ENCODE data around the gene MTA1. TPM values are rescaled to one million over a fixed set of nuclear protein-coding genes. Genes with fewer than 3 reads are reported as not detected.

Gene MTA1
- total and polyA plus RNA-seq, 2 of the 8 experiments (the other 6 are each of a cell fraction or from before 2014, with no cell fraction given), result 73.9 to 221 TPM

DNA sequence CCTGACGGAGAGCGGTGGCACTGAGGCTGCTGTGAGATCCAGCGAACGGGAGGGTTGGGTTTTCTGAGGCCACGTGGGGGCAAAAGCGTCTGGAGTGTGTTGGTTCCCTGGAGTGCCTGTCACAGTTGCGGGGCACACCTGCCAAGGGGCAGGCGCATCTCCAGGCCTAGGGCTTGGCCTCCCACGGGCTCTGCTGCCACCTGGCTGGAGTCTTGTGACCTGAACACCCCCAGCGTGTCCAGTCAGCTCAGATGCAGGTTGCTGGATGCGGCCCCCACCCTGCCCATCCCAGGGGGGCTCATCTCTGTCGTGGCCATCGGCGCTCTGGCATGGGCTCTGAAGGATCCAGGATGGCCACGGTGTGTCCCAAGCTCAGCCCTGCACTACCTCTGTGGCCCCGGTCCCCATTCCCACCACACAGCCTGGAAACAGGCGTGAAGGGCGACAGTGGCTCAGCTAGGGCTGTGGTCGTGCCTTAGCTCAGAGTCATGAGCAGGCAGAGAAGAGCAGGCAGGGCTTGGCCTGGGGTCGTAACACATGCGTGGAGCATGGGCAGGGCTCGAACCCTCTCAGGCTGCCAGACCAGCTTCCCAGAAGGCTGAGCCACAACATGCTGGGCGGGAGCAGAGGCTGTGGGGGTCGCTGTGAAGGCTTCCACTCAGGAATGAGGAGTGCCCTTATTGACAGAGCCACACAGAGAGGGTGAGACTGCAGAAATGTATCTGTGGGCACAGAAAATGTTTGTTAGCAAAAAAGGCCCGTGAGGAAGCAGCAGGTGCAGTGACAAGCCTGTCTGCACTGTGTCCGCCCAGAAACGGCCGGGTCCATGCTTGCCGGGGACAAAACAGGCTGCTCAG, 31.5 kb downstream of the MTA1 start (continued):
- TF ChIP-seq, protein P1, sequence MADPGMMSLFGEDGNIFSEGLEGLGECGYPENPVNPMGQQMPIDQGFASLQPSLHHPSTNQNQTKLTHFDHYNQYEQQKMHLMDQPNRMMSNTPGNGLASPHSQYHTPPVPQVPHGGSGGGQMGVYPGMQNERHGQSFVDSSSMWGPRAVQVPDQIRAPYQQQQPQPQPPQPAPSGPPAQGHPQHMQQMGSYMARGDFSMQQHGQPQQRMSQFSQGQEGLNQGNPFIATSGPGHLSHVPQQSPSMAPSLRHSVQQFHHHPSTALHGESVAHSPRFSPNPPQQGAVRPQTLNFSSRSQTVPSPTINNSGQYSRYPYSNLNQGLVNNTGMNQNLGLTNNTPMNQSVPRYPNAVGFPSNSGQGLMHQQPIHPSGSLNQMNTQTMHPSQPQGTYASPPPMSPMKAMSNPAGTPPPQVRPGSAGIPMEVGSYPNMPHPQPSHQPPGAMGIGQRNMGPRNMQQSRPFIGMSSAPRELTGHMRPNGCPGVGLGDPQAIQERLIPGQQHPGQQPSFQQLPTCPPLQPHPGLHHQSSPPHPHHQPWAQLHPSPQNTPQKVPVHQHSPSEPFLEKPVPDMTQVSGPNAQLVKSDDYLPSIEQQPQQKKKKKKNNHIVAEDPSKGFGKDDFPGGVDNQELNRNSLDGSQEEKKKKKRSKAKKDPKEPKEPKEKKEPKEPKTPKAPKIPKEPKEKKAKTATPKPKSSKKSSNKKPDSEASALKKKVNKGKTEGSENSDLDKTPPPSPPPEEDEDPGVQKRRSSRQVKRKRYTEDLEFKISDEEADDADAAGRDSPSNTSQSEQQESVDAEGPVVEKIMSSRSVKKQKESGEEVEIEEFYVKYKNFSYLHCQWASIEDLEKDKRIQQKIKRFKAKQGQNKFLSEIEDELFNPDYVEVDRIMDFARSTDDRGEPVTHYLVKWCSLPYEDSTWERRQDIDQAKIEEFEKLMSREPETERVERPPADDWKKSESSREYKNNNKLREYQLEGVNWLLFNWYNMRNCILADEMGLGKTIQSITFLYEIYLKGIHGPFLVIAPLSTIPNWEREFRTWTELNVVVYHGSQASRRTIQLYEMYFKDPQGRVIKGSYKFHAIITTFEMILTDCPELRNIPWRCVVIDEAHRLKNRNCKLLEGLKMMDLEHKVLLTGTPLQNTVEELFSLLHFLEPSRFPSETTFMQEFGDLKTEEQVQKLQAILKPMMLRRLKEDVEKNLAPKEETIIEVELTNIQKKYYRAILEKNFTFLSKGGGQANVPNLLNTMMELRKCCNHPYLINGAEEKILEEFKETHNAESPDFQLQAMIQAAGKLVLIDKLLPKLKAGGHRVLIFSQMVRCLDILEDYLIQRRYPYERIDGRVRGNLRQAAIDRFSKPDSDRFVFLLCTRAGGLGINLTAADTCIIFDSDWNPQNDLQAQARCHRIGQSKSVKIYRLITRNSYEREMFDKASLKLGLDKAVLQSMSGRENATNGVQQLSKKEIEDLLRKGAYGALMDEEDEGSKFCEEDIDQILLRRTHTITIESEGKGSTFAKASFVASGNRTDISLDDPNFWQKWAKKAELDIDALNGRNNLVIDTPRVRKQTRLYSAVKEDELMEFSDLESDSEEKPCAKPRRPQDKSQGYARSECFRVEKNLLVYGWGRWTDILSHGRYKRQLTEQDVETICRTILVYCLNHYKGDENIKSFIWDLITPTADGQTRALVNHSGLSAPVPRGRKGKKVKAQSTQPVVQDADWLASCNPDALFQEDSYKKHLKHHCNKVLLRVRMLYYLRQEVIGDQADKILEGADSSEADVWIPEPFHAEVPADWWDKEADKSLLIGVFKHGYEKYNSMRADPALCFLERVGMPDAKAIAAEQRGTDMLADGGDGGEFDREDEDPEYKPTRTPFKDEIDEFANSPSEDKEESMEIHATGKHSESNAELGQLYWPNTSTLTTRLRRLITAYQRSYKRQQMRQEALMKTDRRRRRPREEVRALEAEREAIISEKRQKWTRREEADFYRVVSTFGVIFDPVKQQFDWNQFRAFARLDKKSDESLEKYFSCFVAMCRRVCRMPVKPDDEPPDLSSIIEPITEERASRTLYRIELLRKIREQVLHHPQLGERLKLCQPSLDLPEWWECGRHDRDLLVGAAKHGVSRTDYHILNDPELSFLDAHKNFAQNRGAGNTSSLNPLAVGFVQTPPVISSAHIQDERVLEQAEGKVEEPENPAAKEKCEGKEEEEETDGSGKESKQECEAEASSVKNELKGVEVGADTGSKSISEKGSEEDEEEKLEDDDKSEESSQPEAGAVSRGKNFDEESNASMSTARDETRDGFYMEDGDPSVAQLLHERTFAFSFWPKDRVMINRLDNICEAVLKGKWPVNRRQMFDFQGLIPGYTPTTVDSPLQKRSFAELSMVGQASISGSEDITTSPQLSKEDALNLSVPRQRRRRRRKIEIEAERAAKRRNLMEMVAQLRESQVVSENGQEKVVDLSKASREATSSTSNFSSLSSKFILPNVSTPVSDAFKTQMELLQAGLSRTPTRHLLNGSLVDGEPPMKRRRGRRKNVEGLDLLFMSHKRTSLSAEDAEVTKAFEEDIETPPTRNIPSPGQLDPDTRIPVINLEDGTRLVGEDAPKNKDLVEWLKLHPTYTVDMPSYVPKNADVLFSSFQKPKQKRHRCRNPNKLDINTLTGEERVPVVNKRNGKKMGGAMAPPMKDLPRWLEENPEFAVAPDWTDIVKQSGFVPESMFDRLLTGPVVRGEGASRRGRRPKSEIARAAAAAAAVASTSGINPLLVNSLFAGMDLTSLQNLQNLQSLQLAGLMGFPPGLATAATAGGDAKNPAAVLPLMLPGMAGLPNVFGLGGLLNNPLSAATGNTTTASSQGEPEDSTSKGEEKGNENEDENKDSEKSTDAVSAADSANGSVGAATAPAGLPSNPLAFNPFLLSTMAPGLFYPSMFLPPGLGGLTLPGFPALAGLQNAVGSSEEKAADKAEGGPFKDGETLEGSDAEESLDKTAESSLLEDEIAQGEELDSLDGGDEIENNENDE (IDR thresholded peaks at IDR 0.05; ENCODE audit: insufficient replicate concordance, low read length), result no peak
- TF ChIP-seq TBP (IDR thresholded peaks at IDR 0.05; ENCODE audit: low read depth, low read length) (no peak), RBBP5 (IDR thresholded peaks at IDR 0.05; ENCODE audit: borderline replicate concordance, low read depth, low read length) (no peak), SRF (IDR thresholded peaks at IDR 0.05; ENCODE audit: low read depth, low read length) (no peak)
- TF ChIP-seq, protein P2, sequence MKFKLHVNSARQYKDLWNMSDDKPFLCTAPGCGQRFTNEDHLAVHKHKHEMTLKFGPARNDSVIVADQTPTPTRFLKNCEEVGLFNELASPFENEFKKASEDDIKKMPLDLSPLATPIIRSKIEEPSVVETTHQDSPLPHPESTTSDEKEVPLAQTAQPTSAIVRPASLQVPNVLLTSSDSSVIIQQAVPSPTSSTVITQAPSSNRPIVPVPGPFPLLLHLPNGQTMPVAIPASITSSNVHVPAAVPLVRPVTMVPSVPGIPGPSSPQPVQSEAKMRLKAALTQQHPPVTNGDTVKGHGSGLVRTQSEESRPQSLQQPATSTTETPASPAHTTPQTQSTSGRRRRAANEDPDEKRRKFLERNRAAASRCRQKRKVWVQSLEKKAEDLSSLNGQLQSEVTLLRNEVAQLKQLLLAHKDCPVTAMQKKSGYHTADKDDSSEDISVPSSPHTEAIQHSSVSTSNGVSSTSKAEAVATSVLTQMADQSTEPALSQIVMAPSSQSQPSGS (IDR thresholded peaks at IDR 0.05; ENCODE audit: low read length), result no peak

Measured in H1 (cell line).